ENCODE measurements around the gene SFTPD.

The SFTPD gene

GRCh38 chr10:79939969-79940368 lies 8.9 kb downstream of the SFTPD start:
- Histone ChIP-seq H3K18ac (ENCODE audit: low read length) (no peak overlapping the region), H3K4me1 (ENCODE audit: control insufficient read depth, low read depth, low read length) (no peaks in the 10 kb centered on the region), H3K9ac (ENCODE audit: low read length) (no peak overlapping the region), H3K23ac (ENCODE audit: low read length) (no peak overlapping the region), H3K79me1 (ENCODE audit: low read length) (no peaks in the 10 kb centered on the region), H3K36me3 (ENCODE audit: control insufficient read depth, insufficient read depth, low read length) (no peaks in the 10 kb centered on the region), H2BK120ac (ENCODE audit: low read depth, low read length) (no peak overlapping the region), H3K79me2 (ENCODE audit: control insufficient read depth, insufficient read depth, low read length) (no peaks in the 10 kb centered on the region), H4K8ac (ENCODE audit: low read depth, low read length) (no peak overlapping the region), H3K4me3 (ENCODE audit: low read length) (no peak overlapping the region), H3K56ac (ENCODE audit: low read length) (no peak overlapping the region), H2BK5ac (ENCODE audit: low read length) (no peak overlapping the region), H3K4ac (ENCODE audit: low read depth, low read length) (no peak overlapping the region), H3K27me3 (ENCODE audit: insufficient read depth, low read length, poor library complexity) (no peaks in the 10 kb centered on the region), H3K27ac (ENCODE audit: low read depth, low read length) (no peak overlapping the region), H2AK5ac (ENCODE audit: low read length) (no peak overlapping the region), H3K4me2 (ENCODE audit: low read length) (no peak overlapping the region), H2BK15ac (replicated peaks; ENCODE audit: low read depth) (no peak overlapping the region), H4K5ac (ENCODE audit: low read length) (no peak overlapping the region)
- DNase-seq, result no peak
- WGBS (ENCODE audit: extremely low coverage, insufficient coverage, low lambda C conversion rate), result no CpG with 5 or more reads among the region's 2 CpGs

DNA sequence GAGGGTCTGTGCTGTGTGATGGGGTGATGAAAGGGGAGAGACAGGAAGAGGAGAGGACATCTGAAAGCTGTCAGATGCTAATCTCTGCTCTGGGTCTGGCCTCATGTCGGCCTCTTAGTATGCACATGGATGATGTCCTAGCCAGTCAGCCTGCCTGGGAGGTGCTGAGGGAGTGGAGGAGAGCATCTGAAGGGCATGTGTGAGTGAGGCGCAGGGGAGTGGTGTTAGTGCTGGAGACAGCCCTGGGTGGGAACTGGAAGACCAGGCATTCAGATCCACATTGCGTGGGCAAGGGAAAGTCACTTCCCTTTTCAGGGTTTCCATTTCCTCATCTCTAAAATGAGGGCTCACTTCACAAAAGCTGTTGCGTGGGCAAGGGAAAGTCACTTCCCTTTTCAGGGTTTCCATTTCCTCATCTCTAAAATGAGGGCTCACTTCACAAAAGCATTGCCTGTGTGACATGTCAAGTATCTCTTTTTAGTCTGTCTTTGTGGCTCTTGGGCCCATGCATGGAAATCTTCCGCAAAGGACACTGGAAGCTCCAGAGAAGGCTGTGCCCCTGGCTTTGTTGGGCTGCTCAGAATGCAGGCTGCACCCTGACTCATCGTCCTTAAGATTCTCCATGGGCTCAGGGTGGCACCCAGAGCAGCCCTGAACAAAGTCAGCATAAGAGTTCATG lies 10.0 kb downstream of the SFTPD start:
- Histone ChIP-seq H2BK5ac (ENCODE audit: low read length) (no peak overlapping the region), H2BK15ac (replicated peaks; ENCODE audit: low read depth) (no peak overlapping the region), H3K36me3 (ENCODE audit: control insufficient read depth, insufficient read depth, low read length) (no peaks in the 10 kb centered on the region), H3K9ac (ENCODE audit: low read length) (no peak overlapping the region), H3K27ac (ENCODE audit: low read depth, low read length) (no peak overlapping the region), H3K79me2 (ENCODE audit: control insufficient read depth, insufficient read depth, low read length) (no peaks in the 10 kb centered on the region), H2BK120ac (ENCODE audit: low read depth, low read length) (no peak overlapping the region), H3K4me3 (ENCODE audit: low read length) (no peak overlapping the region), H4K5ac (ENCODE audit: low read length) (no peak overlapping the region), H2AK5ac (ENCODE audit: low read length) (no peak overlapping the region), H4K8ac (ENCODE audit: low read depth, low read length) (no peak overlapping the region), H3K4me1 (ENCODE audit: control insufficient read depth, low read depth, low read length) (no peaks in the 10 kb centered on the region), H3K79me1 (ENCODE audit: low read length) (no peaks in the 10 kb centered on the region), H3K18ac (ENCODE audit: low read length) (no peak overlapping the region), H3K23ac (ENCODE audit: low read length) (no peak overlapping the region), H3K4me2 (ENCODE audit: low read length) (no peak overlapping the region), H3K4ac (ENCODE audit: low read depth, low read length) (no peak overlapping the region), H3K27me3 (ENCODE audit: insufficient read depth, low read length, poor library complexity) (no peaks in the 10 kb centered on the region), H3K56ac (ENCODE audit: low read length) (no peak overlapping the region)
- WGBS (ENCODE audit: extremely low coverage, insufficient coverage, low lambda C conversion rate), result no CpG with 5 or more reads among the region's 6 CpGs
- DNase-seq, result no peak

- H3K23ac ChIP-seq (ENCODE audit: low read length), result no peak overlapping the region
- H3K4ac ChIP-seq (ENCODE audit: low read depth, low read length), result no peak overlapping the region
- H2BK120ac ChIP-seq (ENCODE audit: low read depth, low read length), result no peak overlapping the region
- H3K18ac ChIP-seq (ENCODE audit: low read length), result no peak overlapping the region
- no peak overlapping the region for H4K8ac ChIP-seq (ENCODE audit: low read depth, low read length)
- H2BK15ac ChIP-seq (replicated peaks; ENCODE audit: low read depth), result no peak overlapping the region
- H3K79me1 ChIP-seq (ENCODE audit: low read length), result no peaks in the 10 kb centered on the region
- H3K56ac ChIP-seq (ENCODE audit: low read length), result no peak overlapping the region
- WGBS (ENCODE audit: extremely low coverage, insufficient coverage, low lambda C conversion rate), result no CpG with 5 or more reads among the region's 10 CpGs
- H4K5ac ChIP-seq (ENCODE audit: low read length), result no peak overlapping the region
- no peaks in the 10 kb centered on the region for H3K36me3 ChIP-seq (ENCODE audit: control insufficient read depth, insufficient read depth, low read length)
- no peaks in the 10 kb centered on the region for H3K27me3 ChIP-seq (ENCODE audit: insufficient read depth, low read length, poor library complexity)
- no peak overlapping the region for H2AK5ac ChIP-seq (ENCODE audit: low read length)
- no peak overlapping the region for H3K27ac ChIP-seq (ENCODE audit: low read depth, low read length)
- no peak overlapping the region for H3K4me3 ChIP-seq (ENCODE audit: low read length)
- no peak overlapping the region for H2BK5ac ChIP-seq (ENCODE audit: low read length)
- no peak for DNase-seq
- no peaks in the 10 kb centered on the region for H3K79me2 ChIP-seq (ENCODE audit: control insufficient read depth, insufficient read depth, low read length)
- H3K4me2 ChIP-seq (ENCODE audit: low read length), result no peak overlapping the region
- H3K9ac ChIP-seq (ENCODE audit: low read length), result no peak overlapping the region
- H3K4me1 ChIP-seq (ENCODE audit: control insufficient read depth, low read depth, low read length), result no peaks in the 10 kb centered on the region
These were observed 11.2 kb downstream of the SFTPD start for GRCh38 chr10:79937701-79938151.

DNA sequence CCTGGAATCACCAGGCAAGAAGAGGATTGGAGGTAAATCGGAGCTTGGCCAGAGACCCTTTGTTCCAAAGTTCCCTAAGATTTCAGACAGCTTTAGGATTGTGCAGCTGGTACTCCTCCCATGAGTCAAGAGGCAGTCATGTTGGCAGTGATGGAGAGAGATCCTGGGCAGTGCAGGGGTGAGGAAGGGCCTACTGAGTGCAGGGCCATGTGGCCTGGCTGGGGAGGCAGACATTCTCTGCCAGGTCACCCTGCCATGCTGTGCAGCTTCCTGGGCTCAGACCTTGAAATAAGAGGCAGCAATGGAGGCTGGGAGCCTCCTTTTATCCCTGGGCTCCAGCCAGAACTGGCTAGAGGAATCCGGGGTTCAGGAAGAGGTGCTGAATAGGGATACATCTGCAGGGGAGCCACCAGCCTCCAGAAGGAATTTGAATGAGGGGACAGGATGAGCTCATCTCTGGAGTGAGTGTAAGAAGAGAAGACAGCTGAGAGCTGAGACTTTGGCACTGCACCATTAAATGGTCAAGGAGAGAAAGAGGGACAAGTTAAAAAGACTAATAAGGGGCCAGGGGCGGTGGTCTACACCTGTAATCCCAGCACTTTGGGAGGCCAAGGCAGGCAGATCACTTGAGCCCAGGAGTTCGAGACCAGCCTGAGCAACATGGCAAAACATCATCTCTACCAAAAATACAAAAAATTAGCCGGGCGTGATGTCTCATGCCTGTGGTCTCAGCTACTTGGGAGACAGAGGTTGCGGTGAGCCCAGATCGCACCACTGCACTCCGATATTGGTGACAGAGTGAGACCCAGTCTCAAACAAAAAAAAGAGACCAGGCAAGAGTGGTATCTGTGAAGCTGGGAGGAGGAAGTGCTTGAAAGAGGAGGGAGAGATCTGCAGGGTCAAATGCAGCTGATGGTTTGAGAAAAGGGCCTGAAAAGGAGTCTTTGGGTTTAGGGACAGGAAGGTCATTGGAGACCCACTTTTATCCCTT lies 12.0 kb downstream of the SFTPD start:
- Histone ChIP-seq H2BK120ac (ENCODE audit: low read depth, low read length) (no peak overlapping the region), H2BK5ac (ENCODE audit: low read length) (no peak overlapping the region), H3K9ac (ENCODE audit: low read length) (no peak overlapping the region), H4K5ac (ENCODE audit: low read length) (no peak overlapping the region), H3K4me1 (ENCODE audit: control insufficient read depth, low read depth, low read length) (no peaks in the 10 kb centered on the region), H3K27ac (ENCODE audit: low read depth, low read length) (no peak overlapping the region), H3K4me2 (ENCODE audit: low read length) (no peak overlapping the region), H3K36me3 (ENCODE audit: control insufficient read depth, insufficient read depth, low read length) (no peaks in the 10 kb centered on the region), H2AK5ac (ENCODE audit: low read length) (no peak overlapping the region), H3K23ac (ENCODE audit: low read length) (no peak overlapping the region), H3K4ac (ENCODE audit: low read depth, low read length) (no peak overlapping the region), H3K4me3 (ENCODE audit: low read length) (no peak overlapping the region), H3K79me1 (ENCODE audit: low read length) (no peaks in the 10 kb centered on the region), H3K18ac (ENCODE audit: low read length) (no peak overlapping the region), H2BK15ac (replicated peaks; ENCODE audit: low read depth) (no peak overlapping the region), H3K27me3 (ENCODE audit: insufficient read depth, low read length, poor library complexity) (no peaks in the 10 kb centered on the region), H3K56ac (ENCODE audit: low read length) (no peak overlapping the region), H3K79me2 (ENCODE audit: control insufficient read depth, insufficient read depth, low read length) (no peaks in the 10 kb centered on the region), H4K8ac (ENCODE audit: low read depth, low read length) (no peak overlapping the region)
- DNase-seq, result no peak
- WGBS (ENCODE audit: extremely low coverage, insufficient coverage, low lambda C conversion rate), result no CpG with 5 or more reads among the region's 9 CpGs

DNA sequence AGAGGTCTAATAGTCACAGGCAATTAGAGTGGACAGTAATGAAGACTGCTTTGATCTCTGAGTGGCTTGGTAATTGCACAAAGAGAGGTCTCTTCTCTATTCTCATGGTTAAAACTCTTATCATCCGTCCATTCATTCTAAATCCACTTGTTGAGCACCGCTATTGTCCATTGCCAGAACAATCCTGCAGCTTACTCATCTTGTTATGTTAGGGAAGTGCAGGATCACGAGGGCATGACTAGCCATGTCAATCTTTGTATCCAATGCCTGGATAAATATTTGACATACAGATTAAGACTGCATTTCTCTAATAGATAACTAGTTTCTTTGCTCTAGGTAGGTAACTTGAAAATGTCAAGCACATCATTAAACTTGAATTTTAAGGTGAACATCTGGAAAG lies 14.9 kb downstream of the SFTPD start:
- H3K27me3 ChIP-seq (ENCODE audit: insufficient read depth, low read length, poor library complexity), result no peaks in the 10 kb centered on the region
- H3K27ac ChIP-seq (ENCODE audit: low read depth, low read length), result no peak overlapping the region
- no peak overlapping the region for H3K18ac ChIP-seq (ENCODE audit: low read length)
- no CpG with 5 or more reads among the region's 3 CpGs for WGBS (ENCODE audit: extremely low coverage, insufficient coverage, low lambda C conversion rate)
- no peak overlapping the region for H4K5ac ChIP-seq (ENCODE audit: low read length)
- H2BK120ac ChIP-seq (ENCODE audit: low read depth, low read length), result no peak overlapping the region
- H3K56ac ChIP-seq (ENCODE audit: low read length), result no peak overlapping the region
- H3K4me2 ChIP-seq (ENCODE audit: low read length), result no peak overlapping the region
- no peak for DNase-seq
- no peak overlapping the region for H4K8ac ChIP-seq (ENCODE audit: low read depth, low read length)
- H3K79me1 ChIP-seq (ENCODE audit: low read length), result no peaks in the 10 kb centered on the region
- no peak overlapping the region for H2AK5ac ChIP-seq (ENCODE audit: low read length)
- no peak overlapping the region for H3K23ac ChIP-seq (ENCODE audit: low read length)
- no peak overlapping the region for H2BK15ac ChIP-seq (replicated peaks; ENCODE audit: low read depth)
- no peaks in the 10 kb centered on the region for H3K4me1 ChIP-seq (ENCODE audit: control insufficient read depth, low read depth, low read length)
- H3K36me3 ChIP-seq (ENCODE audit: control insufficient read depth, insufficient read depth, low read length), result no peaks in the 10 kb centered on the region
- no peak overlapping the region for H3K9ac ChIP-seq (ENCODE audit: low read length)
- no peak overlapping the region for H2BK5ac ChIP-seq (ENCODE audit: low read length)
- no peak overlapping the region for H3K4me3 ChIP-seq (ENCODE audit: low read length)
- H3K79me2 ChIP-seq (ENCODE audit: control insufficient read depth, insufficient read depth, low read length), result no peaks in the 10 kb centered on the region
- no peak overlapping the region for H3K4ac ChIP-seq (ENCODE audit: low read depth, low read length)
